Heart left ventricle (tissue), 13 donors: Measurements from ENCODE around the gene ASB7.

Experiments used
- CTCF ChIP-seq, 12 donors: fragments of 200-600 bp; sonication (generic) in 4 of 12; IDR thresholded peaks; one replicate each; pipeline versions ENCODE4 v1.5.0 to v1.8.0; 2018 to 2022; ENCODE audit warnings: antibody characterized with exemption in 12 of 12, mild to moderate bottlenecking in 5 of 12
- POLR2A ChIP-seq, 2 donors: fragments of 450-650 bp; IDR thresholded peaks; one replicate each; pipeline ENCODE4 v1.6.1; 2017; ENCODE audit warnings: antibody characterized with exemption in 2 of 2, mild to moderate bottlenecking in 2 of 2, moderate library complexity in 2 of 2
- donor health status: ischemic (EF 13 %, LVEDD 7.1; RV severe dilation, severe dysfunction).
- donor health status: DM: no; HTN: yes; CAD: no.
- donor health status: DM: no; HTN: no; CAD: no.
- donor health status: ischemic (EF 25% LVEDD 6.9; RV normal size, moderate dysfunction).
- donor health status: ischemic (EF 25% LVEDD 5.7; RV mildly dilated, moderate dysfunction).
- donor health status: ischemic (EF 35%, LVEDD 5.7; RV mildly dilated, moderate dysfunction).
- donor health status: nonischemic (EF 11% LVEDD 7.7; RV severe dilation, severe dysfunction).
- donor health status: DM: yes; HTN: yes; CAD: no.
- donor health status: PGD.
- donor health status: ischemic (EF 29% LVEDD 5.4; RV normal size, mild dysfunction).
- donor health status: nonischemic (EF 23%, LVEDD 6.1; RV moderate dilation, normal function).

GRCh38 chr15:100638177-100638730 is 35.9 kb downstream of the ASB7 start:
- TF ChIP-seq POLR2A (IDR thresholded peaks at IDR 0.05) (no peak), CTCF (IDR thresholded peaks at IDR 0.05) (no peak)
